Stimulated activated CD4-positive, alpha-beta T cell treated with anti-CD3 and anti-CD28 coated beads, TNF-alpha, amount 100 ng/mL, for 4 hours (primary cell): Measurements from ENCODE around the gene MAPK7.

Experiments used
- DNase-seq, 3 experiments: peaks; one replicate each; pipeline ENCODE4 v3.0.0-alpha.2; 2020; ENCODE audit warnings: low read depth in 3 of 3

The MAPK7 gene

DNA sequence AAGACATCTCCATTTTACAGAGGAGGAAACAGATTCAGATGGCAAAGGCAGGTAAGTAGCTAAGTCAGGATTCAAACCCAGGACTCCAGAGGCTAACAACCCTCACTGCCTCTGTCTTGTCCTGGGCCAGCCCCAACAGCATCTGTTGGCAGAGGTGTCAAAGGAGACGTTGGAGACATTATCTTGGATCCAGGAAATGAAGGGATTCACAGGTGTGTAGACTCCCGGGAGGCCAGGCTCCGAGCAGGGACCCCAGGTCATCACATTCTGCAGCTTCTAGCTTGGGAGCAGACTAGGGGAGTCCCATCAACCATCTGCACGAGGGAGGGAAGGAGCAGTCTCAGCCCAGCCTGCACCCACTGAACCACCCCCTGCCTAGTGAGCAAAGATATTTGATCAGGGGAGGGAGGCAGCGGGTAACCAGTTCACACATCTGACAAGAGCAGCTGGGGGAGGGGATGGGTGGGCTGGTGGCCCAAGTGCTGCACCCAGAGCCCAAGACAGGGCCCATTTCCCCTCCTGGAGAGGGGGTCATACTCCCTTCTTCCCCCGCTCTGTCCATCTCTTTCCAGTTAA is 14.8 kb upstream of the MAPK7 start:
- DNase-seq: no peak

DNA sequence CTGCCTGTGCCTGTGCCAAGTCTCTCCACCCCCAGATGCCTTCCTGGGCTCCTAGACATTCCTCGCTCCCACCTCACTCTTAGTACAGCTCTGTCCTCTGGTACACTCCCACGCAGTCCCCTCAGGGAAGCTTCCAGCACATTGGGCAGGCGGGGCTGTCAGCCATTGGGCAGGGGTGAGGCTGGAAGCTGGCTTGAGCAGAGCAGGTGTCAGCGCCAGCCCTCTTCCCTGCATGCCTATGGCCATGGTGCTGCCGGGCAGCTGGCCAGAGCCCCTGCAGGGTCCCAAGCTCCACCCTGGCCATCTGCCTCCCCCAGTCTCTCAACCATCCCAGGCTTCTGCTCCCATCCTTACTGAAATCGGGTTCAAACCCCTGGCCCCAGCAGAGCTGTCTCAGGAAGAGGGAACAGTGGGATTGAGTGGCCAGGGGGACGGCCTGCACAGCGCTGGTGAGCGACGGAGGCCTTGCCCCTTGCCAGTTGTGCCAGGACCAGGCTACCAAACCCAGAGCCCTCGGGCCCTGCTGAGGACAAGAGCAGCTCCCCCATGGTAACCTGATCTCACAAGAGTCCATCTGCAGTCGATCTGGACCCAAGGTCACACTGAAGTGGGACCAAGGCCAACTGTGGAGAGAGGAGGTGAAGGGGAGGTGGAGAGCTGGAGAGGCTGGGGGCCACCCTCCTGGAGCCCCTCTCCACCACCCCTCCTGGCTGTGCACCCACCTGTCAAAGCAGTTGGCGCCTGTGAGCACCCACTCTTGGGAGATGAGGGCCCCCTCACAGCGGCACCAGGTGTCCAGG is 13.4 kb upstream of the MAPK7 start:
- DNase-seq: no peak

DNA sequence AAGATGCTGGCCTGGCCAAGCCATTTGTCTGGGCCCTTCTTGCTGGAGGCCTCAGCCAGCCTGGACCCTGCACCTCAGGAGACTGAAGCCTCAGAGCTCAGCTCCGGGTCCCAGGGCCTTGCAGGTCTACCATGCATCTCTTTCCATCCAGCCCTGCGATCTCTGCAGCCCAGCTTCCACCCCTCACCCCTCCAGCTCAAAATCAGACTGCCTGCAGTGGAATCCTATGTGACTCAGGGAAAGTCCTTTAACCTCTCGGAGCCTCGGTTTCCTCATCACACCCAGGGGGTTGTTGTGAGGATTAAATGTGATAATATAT is 12.8 kb upstream of the MAPK7 start:
- no peak for DNase-seq

DNA sequence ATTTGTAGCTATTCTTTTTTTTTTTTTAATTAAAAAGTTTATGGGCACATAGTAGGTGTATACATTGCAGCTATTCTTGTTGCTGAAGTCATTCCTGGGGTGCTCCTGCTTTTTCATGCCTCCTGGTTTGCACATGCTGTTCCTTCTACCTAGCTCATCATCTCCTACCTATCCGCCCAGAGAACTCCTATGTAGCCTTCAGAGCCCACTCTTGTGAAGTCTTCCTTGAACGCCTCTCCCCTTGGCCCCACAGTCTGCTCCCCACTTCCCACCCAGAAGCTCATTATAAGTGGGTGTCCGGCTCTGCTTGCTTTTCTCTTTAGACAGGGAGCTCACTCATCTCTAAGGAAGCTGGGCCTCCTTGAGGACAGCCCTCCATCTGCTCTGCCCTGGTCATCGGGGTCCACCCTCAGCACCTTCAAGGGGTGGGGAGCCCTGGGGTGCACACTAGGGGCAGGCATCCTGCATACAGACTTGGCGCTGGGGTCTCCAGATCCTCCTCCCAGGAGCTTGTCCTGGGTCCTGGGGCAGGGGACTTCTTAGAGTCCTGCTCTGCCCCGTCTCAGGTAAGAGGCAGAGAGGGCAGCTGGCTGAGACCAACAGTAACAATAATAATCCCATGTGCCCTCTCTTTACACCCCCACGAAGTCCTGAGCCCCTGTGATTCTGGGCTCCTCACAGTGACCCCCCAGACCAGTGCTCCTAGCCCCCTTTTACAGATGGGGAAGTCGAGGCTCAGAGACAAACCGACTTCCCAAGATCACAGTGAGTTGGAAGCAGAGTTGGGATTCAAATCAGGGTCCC is 12.3 kb upstream of the MAPK7 start:
- no peak for DNase-seq

DNA sequence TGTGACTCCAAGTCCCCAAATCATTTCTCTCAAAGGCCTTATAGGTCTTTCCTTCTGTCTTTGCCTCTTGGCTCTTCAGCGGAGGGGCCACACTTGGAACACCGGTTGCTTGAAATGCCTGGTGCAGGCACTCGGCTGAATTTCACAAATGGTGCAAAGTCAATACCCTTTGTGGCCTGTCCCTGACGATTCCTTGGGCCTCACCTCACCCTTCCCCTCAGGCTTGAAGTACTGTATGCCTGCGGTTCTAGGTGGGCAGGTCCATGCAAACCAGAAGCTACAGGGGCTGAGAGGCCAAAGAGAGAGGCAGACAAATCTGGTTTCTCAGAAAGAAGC is 11.7 kb upstream of the MAPK7 start:
- DNase-seq: no peak

DNA sequence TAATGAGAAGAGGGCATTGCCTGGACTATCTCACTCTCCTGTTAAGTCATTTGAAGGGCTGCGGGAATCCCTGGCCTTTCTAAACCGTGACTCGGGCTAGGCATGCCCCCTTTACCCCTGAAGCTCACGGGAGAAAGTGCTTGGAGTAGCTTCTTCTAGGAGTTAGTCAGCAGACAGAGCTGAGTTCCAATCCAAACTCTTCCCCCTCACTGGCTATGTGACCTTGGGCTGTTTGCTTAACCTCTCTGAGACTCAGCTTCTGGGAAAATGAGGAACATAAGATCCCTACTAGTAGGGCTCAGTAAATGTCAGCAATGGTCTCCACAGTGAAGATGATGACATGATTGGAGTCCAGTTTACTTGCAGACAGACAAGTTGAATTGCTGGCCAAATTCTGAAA is 10.1 kb upstream of the MAPK7 start:
- DNase-seq: no peak

DNA sequence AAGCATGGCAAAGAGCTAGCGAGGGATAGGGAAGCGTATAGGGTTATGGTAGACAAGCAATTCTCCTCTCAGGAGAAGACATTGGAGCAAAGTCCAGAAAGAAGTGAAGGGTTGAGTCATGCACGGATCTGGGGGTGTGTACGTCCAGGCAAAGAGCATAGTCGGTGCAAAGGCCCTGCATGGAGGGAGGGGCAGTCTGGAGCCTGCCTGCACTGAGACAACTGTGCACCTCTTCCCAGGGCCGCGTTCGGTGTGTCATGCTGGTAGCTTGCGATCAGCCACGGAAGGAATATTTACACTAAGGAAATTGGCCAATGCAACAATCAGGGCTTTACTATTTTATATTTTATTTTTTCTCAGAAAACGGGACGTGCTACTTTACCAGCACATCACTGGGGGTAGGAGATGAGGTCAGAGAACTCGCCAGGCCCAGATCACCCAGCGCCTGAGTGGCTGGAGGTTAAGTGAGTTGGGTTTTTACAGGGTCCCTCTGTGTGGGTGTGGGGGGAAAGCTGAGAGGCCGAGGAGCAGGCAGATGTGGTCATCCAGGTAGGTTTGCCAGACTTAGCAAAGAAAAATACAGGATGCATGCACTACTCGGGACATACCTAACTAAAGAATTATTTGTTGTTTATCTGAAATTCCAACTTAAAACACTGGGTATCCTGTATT is 9.1 kb upstream of the MAPK7 start:
- DNase-seq: no peak

DNA sequence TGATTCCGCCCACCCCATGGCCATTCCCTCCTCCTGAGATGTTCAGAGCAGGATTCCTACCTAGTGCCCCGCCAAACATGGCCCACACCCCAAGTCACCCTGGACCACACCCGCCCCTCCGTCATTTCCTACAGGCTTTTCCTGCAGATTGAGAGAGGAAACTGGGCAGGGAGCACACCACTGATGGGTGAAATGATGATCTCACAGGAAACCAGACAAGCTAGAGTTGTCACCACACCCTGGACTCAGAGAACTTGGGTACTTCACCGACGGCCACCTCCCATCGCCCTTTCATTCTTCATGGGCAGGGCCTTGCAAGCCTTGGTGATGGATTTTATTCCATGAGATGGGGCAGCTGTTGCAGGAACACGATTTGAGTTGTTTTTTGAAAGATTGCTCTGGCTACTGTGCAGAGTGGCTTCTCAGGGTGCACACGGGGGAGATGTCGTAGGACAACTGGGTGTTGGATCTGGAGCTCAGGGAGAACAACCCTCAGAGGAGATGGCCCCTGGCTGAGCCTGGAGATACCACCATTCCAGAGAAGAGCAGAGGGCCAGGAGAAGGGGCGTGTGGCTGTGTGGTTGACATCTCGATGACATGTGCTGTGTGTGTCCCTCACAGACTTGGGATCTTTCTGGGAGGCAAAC is 8.3 kb upstream of the MAPK7 start:
- no peak for DNase-seq

DNA sequence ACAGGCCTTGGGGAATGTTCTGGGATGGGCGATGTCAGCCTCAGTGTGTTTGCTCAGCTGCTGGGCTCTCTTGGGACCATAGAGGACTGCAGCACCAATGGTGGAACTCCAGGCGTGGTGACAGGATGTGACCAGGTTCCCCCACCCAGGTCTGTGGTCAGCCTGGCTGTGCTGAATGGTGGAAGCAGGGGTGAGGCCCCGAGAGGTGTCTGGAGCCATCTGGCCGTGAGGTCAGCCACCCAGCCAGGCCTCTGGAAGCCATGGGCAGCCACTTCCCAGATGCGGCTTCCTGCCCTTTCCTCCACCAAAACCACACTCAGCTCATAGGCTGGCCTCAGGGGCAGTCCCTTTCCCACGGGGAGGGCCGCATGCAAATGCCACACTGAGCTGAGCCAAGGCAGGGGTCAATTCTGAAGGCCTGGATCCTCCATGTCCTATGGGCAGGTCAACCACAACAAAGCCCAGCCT is 7.8 kb upstream of the MAPK7 start:
- DNase-seq: no peak

DNA sequence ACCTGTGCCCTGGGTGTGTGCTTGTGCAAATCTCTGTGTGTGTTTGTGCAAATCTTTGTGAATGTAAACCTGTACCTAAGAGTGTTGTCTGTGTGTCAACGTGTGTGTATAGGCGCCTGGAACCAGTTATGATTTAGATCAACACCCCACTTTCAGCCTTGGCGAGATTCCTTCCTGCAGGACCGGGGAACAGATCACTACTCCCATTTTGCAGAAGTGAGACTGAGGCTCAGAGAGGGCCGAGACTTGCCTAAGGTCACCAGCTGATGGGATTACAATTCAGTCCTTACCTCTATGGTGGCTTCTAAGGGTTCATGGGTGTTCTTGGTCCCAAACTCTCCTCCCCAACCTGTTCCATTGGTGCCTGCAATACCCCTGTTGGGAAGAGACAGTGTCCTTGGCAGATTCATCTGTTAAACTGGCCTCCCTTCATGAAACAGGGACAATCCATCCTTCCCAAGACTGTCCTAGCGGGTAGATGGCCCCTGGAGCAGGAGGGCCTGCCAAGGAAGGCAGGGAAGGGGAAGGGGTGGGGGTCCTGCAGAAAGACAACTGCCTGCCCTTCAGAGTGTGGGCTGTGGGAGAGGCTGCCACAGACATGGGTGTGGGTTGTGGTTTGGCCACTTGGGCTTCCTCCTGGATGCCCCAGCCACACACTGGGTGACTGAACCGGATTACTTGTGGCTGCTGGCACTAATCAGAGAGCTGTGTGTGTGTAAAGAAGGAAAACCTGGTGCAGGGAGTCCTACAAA is 6.9 kb upstream of the MAPK7 start:
- DNase-seq: no peak

DNA sequence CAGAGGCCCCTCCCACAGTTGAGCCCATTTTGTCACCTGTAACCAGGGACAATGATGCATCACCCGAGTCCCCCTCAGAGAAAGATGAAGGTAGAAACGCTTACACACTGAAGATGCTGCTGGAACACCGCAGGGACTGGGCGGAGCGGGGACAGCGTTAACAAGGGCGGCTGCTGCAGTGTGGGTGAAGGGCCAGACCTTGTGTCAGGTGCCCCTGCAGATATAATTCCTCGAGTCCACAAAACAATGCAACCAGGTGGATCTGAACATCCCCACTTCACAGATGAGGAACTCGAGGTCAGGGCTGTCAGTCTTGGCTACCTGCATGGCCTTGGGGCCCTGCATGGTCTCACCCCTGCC is 6.3 kb upstream of the MAPK7 start:
- no peak for DNase-seq

DNA sequence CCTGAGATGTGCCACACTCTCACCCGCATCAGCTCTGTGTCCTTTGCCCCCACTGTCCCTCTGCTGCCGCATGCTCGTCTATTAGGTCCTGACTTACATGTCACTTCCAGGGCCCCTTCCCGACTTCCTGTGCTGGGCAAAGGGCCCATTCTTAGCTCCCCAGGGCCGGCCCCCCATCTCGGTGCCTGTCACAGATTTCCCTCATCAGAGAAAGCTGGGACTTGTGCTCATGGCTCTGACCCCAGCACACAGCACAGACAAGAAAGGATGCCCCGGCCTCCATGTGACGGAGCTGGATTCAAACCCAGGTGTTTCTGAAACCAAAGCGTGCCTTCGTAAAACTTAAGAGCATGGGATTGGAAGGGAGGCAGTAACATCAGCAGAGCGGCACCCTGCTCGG is 5.9 kb upstream of the MAPK7 start:
- no peak for DNase-seq

DNA sequence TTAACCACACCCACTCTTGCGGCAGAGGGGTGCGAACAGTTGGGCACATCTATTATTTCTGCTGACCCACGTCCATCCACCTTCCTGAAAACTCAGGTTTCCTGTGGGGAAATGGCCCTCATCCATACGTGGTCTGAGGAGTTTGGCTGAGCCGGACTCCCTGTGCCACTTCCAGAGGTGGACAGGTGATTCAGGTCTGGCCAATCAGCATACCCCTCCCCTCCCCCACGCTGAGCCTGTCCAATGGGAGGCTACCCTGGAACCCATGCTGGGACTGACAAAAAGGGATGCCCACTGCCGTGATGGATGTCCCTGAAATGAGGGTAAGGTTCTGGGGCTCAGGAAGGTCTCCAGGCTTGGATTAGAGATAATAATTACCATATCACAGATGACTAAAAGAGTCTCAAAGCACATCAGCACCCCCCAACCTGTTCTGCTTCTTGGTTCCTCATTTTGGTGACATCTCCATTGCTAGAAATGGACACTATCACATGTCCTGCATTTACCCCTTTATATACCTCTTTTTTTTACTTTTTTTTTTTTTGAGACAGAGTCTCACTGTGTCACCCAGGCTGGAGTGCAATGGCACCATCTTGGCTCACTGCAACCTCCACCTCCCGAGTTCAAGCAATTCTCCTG is 5.3 kb upstream of the MAPK7 start:
- DNase-seq: no peak

DNA sequence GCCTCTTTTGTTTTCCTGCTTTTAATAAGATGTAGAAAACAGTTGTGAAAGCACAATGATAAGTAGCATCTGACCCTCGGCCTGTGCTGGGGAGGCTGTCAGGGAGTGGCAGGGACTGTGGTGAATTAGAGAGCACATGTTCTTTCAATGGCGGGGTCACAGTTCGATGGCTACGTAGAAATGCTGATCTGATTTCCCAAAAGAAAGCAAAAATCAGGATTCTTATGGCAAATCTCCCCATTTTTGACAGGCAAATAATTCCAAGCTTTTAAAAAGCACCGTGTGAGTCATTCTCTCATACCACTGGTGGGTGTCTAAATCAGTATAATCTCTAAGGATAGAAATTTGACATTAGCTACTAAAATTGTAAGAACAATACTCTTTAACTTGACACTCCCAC is 4.2 kb upstream of the MAPK7 start:
- no peak for DNase-seq

DNA sequence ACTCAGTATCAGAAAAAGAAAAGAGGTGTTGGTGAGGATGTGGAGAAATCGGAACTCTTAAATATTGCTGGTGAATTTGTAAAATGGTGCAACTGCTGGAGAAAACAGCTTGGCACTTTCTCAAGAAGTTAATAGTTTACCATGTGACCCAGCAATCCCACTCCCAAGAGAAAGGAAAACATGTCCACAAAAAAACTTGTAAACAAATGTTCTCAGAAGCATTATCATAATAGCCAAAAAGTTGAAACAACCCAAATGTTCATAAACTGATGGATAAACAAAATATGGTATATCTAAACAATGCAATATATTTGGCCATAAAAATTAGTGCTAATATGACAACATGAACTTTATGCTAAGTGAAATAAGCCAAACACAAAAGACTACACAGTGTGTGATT is 2.6 kb upstream of the MAPK7 start:
- DNase-seq: no peak

DNA sequence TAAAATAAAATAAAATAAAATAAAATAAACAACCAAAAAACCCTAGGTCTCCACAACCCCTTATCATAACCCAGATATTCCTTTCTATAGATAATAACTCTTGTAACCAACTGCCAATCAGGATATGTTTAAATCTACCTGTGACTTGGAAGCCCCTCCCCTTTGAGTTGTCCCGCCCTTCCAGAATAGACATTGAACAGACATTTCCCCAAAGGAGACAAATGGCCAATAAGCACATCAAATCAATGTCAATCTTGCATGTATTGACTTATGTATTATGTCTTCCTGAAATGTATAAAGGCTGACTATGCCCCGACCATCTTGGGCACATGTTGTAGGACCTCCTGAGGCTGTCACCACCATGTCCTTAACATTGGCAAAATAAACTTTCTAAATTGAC is 1.5 kb upstream of the MAPK7 start:
- DNase-seq: no peak

DNA sequence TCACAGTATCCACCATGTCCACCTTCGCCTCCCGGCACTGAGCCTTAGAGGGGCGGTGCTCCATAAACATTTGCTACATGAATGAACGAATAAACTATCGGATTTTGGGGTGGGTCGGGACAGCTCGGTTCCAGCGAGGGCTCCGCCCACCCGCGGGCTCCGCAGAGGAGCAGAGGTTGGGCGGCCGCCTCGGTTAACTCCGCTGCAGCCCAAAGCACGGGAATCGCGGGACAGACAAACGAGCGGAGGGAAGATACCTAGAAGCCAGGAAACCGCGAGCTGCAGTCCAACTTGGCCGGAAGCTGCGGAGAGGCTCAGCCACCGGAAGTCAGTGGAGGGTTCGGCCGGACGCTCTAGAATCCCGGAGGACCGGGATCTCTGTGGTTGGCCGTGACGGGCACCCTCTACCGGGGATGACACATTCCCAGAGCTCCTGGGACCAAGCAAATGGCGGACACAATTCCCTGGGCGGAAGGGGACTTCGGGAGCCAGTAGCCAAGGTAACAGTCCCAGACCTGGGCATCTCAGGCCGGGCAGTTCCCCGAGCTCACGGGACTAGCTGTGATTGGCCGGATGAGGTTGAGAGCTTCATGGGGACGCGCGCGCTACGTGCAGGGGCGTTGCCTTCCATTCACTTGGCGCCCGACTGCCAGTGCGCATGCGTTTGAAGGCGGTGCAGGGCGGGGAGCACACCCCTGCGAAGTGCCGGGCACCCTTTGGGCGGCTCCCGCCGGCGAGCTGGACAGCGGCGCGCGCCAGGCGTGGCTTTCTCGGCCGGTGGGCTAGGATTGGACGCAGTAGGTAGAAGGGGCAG is 489 bp upstream of the MAPK7 start:
- peak; percentile 81 to 85 (median 83) for DNase-seq

DNA sequence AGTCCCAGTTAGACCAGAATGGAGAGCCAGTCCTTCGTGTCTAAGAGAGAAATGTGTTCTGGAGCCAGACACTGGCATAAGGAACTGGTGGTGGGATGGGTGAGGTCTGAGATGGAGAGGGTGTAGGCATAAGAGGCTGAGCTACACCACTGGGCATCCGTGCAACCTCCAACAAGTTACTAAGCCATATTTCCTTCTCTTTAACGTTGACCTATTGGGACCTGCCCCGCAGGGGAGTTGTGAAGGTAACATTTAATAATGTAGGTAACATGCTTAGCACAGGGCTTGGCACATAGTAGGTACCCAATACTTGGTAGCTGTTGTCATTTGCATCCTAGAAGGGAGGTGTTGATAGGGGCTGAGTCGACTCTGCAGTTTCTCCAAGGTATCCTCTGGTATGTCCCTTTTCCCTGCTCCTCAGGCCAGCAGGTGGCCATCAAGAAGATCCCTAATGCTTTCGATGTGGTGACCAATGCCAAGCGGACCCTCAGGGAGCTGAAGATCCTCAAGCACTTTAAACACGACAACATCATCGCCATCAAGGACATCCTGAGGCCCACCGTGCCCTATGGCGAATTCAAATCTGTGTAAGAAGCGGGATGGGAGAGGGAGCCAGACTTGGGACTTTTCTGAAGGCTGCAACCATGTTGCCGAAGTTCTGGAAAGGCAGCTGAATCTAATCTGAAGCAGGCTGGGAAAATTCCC is 1.2 kb downstream of the MAPK7 start:
- DNase-seq: no peak
